Subcutaneous abdominal adipose tissue (tissue), 5 donors: ENCODE data around the gene CSNK1A1L.

Experiments
- H3K27ac ChIP-seq: one replicate; pipeline ENCODE4 v1.7.0; 2013; ENCODE audit warnings: low read depth, mild to moderate bottlenecking, inconsistent platforms, low read length, moderate library complexity
- H3K27me3 ChIP-seq, 5 donors: one replicate each; pipeline ENCODE4 v1.7.0; 2013; ENCODE audit warnings: low read length in 5 of 5, inconsistent platforms in 1 of 5; ENCODE audit not compliant: control insufficient read depth in 5 of 5, insufficient read depth in 4 of 5
- H3K36me3 ChIP-seq, 5 donors: one replicate each; pipeline ENCODE4 v1.7.0; 2013; ENCODE audit warnings: low read length in 5 of 5; ENCODE audit not compliant: control insufficient read depth in 5 of 5, insufficient read depth in 5 of 5
- H3K4me1 ChIP-seq, 5 donors: one replicate each; pipeline ENCODE4 v1.7.0; 2013; ENCODE audit warnings: low read length in 5 of 5, mild to moderate bottlenecking in 3 of 5, moderate library complexity in 1 of 5; ENCODE audit not compliant: control insufficient read depth in 5 of 5, insufficient read depth in 5 of 5
- H3K4me3 ChIP-seq, 5 donors: one replicate each; pipeline ENCODE4 v1.7.0; 2013; ENCODE audit warnings: low read length in 5 of 5, low read depth in 1 of 5
- H3K9ac ChIP-seq, 5 donors: one replicate each; pipeline ENCODE4 v1.7.0; 2013; ENCODE audit warnings: low read length in 5 of 5, mild to moderate bottlenecking in 4 of 5, moderate library complexity in 3 of 5
- H3K9me3 ChIP-seq, 5 donors: one replicate each; pipeline ENCODE4 v1.7.0; 2013; ENCODE audit warnings: low read length in 5 of 5; ENCODE audit not compliant: control insufficient read depth in 5 of 5
- donor health status: healthy.
- donor health status: healthy.
- donor health status: healthy.
- donor health status: healthy.
- donor health status: healthy.

The CSNK1A1L gene

GRCh38 chr13:37113534-37113933 is 8.1 kb upstream of the CSNK1A1L start:
- Histone ChIP-seq H3K27ac (no peak overlapping the region), H3K9me3 (no peaks in the 10 kb centered on the region), H3K4me1 (peaks cover 0 to 12% (median 5%) of the 10 kb centered on the region in 5 donors), H3K9ac (no peak overlapping the region), H3K27me3 (no peaks in the 10 kb centered on the region), H3K36me3 (no peaks in the 10 kb centered on the region), H3K4me3 (no peak overlapping the region)

- Histone ChIP-seq H3K27ac (no peak overlapping the region), H3K27me3 (no peaks in the 10 kb centered on the region)
Observed at GRCh38 chr13:37109051-37109678, 3.7 kb upstream of the CSNK1A1L start.

GRCh38 chr13:37107868-37108267 is 2.4 kb upstream of the CSNK1A1L start:
- Histone ChIP-seq H3K27me3 (no peaks in the 10 kb centered on the region), H3K4me3 (no peak overlapping the region), H3K9ac (no peak overlapping the region), H3K27ac (no peak overlapping the region), H3K36me3 (no peaks in the 10 kb centered on the region), H3K4me1 (peaks cover 0 to 7% (median 0%) of the 10 kb centered on the region in 5 donors), H3K9me3 (no peaks in the 10 kb centered on the region)

More at GRCh38 chr13:37109051-37109678, 3.7 kb upstream of the CSNK1A1L start:
- peaks cover 0 to 7% (median 0%) of the 10 kb centered on the region in 5 donors for H3K4me1 ChIP-seq
- H3K9ac ChIP-seq = no peak overlapping the region
- no peaks in the 10 kb centered on the region for H3K36me3 ChIP-seq
- no peak overlapping the region for H3K4me3 ChIP-seq
- H3K9me3 ChIP-seq = no peaks in the 10 kb centered on the region

- Histone ChIP-seq H3K27me3 (no peaks in the 10 kb centered on the region), H3K9me3 (no peaks in the 10 kb centered on the region), H3K36me3 (no peaks in the 10 kb centered on the region), H3K4me1 (peaks cover 0 to 7% (median 0%) of the 10 kb centered on the region in 5 donors), H3K9ac (no peak overlapping the region), H3K4me3 (no peak overlapping the region), H3K27ac (no peak overlapping the region)
Observed at GRCh38 chr13:37107456-37107855, 2.0 kb upstream of the CSNK1A1L start.

- no peak overlapping the region for H3K4me3 ChIP-seq
- H3K27me3 ChIP-seq = no peaks in the 10 kb centered on the region
- no peak overlapping the region for H3K9ac ChIP-seq
- H3K9me3 ChIP-seq = no peaks in the 10 kb centered on the region
- H3K27ac ChIP-seq = no peak overlapping the region
- no peaks in the 10 kb centered on the region for H3K36me3 ChIP-seq
- peaks cover 0 to 7% (median 0%) of the 10 kb centered on the region in 5 donors for H3K4me1 ChIP-seq
Observed at GRCh38 chr13:37106642-37107041, 1.2 kb upstream of the CSNK1A1L start.

GRCh38 chr13:37102896-37103295 is 2.6 kb downstream of the CSNK1A1L start:
- Histone ChIP-seq H3K27me3 (no peaks in the 10 kb centered on the region), H3K4me1 (peaks cover 0 to 3% (median 0%) of the 10 kb centered on the region in 5 donors), H3K9ac (no peak overlapping the region), H3K36me3 (no peaks in the 10 kb centered on the region), H3K9me3 (no peaks in the 10 kb centered on the region), H3K4me3 (no peak overlapping the region), H3K27ac (no peak overlapping the region)

- Histone ChIP-seq H3K9ac (no peak overlapping the region), H3K27me3 (no peaks in the 10 kb centered on the region), H3K4me3 (no peak overlapping the region), H3K9me3 (no peaks in the 10 kb centered on the region), H3K27ac (no peak overlapping the region), H3K36me3 (no peaks in the 10 kb centered on the region), H3K4me1 (peaks cover 0 to 3% (median 0%) of the 10 kb centered on the region in 5 donors)
Observed at GRCh38 chr13:37101201-37101600, 4.3 kb downstream of the CSNK1A1L start.

- Histone ChIP-seq H3K27me3 (no peaks in the 10 kb centered on the region), H3K4me1 (peaks cover 0 to 3% (median 0%) of the 10 kb centered on the region in 5 donors), H3K9ac (no peak overlapping the region), H3K9me3 (no peaks in the 10 kb centered on the region), H3K36me3 (no peaks in the 10 kb centered on the region), H3K27ac (no peak overlapping the region), H3K4me3 (no peak overlapping the region)
Observed at GRCh38 chr13:37100731-37101130, 4.7 kb downstream of the CSNK1A1L start.

GRCh38 chr13:37097076-37097475 is 8.4 kb downstream of the CSNK1A1L start:
- H3K27me3 ChIP-seq = no peaks in the 10 kb centered on the region

GRCh38 chr13:37094840-37095239 is 10.6 kb downstream of the CSNK1A1L start:
- Histone ChIP-seq H3K4me1 (no peaks in the 10 kb centered on the region), H3K4me3 (no peak overlapping the region), H3K27ac (no peak overlapping the region), H3K9me3 (no peaks in the 10 kb centered on the region), H3K36me3 (no peaks in the 10 kb centered on the region), H3K27me3 (no peaks in the 10 kb centered on the region), H3K9ac (no peak overlapping the region)

More at GRCh38 chr13:37097076-37097475, 8.4 kb downstream of the CSNK1A1L start:
- Histone ChIP-seq H3K36me3 (no peaks in the 10 kb centered on the region), H3K9ac (no peak overlapping the region), H3K4me3 (no peak overlapping the region), H3K27ac (no peak overlapping the region), H3K4me1 (peaks cover 0 to 3% (median 0%) of the 10 kb centered on the region in 5 donors), H3K9me3 (no peaks in the 10 kb centered on the region)
